GM12878 (cell line): ENCODE results near the gene SCD5. TPM values are rescaled to one million over a fixed set of nuclear protein-coding genes. Genes with fewer than 3 reads are reported as not detected.

Source experiments
- ATAC-seq: fragments of 200-7000 bp; cut with Tn5 transposase; 3 replicates; pipeline ENCODE4 v1.9.1; 2020; ENCODE audit warnings: mild to moderate bottlenecking, moderate library complexity
- BruUV-seq: library from RNA; stranded (reverse); fragments of 400-500 nt; replicated peaks from 2 replicates; lab custom pipeline; 2021; lab: Mats Ljungman, UMichigan
- CTCF ChIA-PET: fragments of 300-600 bp; sonication (Branson Sonifier 250); formaldehyde crosslinking; extraction: SDS; loops from one replicate; lab custom pipeline; 2021; ENCODE audit warnings: inconsistent platforms; lab: Yijun Ruan, JAX
- POLR2A ChIA-PET: fragments of 350-600 bp; formaldehyde crosslinking; extraction: SDS; loops from one replicate; lab custom pipeline; 2021; ENCODE audit warnings: inconsistent platforms; lab: Charles Lee
- RAD21 ChIA-PET: fragments of 300-600 bp; sonication (Branson Sonifier 250); formaldehyde crosslinking; loops from one replicate; lab custom pipeline; 2023; ENCODE audit warnings: antibody characterized with exemption; ENCODE audit not compliant: unreplicated experiment; lab: Charles Lee
- SMC1A ChIA-PET: fragments of 300-600 bp; sonication (Branson Sonifier 250); formaldehyde crosslinking; loops from one replicate; lab custom pipeline; 2023; ENCODE audit not compliant: unreplicated experiment, uncharacterized antibody; lab: Charles Lee
- DNase-seq: peaks from one replicate; pipeline ENCODE4 v3.0.0-alpha.2; 2011; ENCODE audit warnings: low read depth, low spot score
- FAIRE-seq: peaks from 3 replicates; lab custom pipeline; 2011; peaks lifted over from hg19 to GRCh38; lab: Jason Lieb, UNC
- H2AFZ ChIP-seq: 2 replicates; pipeline ENCODE4 v1.6.0; 2011; ENCODE audit warnings: low read depth, low read length, control low read depth; ENCODE audit not compliant: control insufficient read depth
- H3K27ac ChIP-seq: 2 replicates; pipeline ENCODE4 v1.5.1; 2011; ENCODE audit warnings: control low read depth; ENCODE audit not compliant: control insufficient read depth, insufficient read depth
- H3K27me3 ChIP-seq, 2 experiments: replicated peaks in 1 of 2; 2 replicates each; pipeline versions ENCODE4 v1.6.0 to v1.6.1; 2011; ENCODE audit warnings: low read length in 1 of 2; ENCODE audit not compliant: control insufficient read depth in 2 of 2, insufficient read depth in 2 of 2
- H3K36me3 ChIP-seq, 2 experiments: 2 replicates each; pipeline ENCODE4 v1.5.1; 2011; ENCODE audit warnings: low read length in 1 of 2; ENCODE audit not compliant: control insufficient read depth in 2 of 2, insufficient read depth in 2 of 2
- H3K4me1 ChIP-seq: 2 replicates; pipeline ENCODE4 v1.6.1; 2011; ENCODE audit warnings: mild to moderate bottlenecking, low read length, moderate library complexity, mixed read lengths; ENCODE audit not compliant: control insufficient read depth, insufficient read depth
- H3K4me2 ChIP-seq: 2 replicates; pipeline ENCODE4 v1.6.0; 2011; ENCODE audit warnings: control low read depth; ENCODE audit not compliant: control insufficient read depth, insufficient read depth
- H3K4me3 ChIP-seq: fragments of 200-600 bp; sonication (generic); 2 replicates; pipeline ENCODE4 v1.5.1; 2016
- H3K79me2 ChIP-seq: 2 replicates; pipeline ENCODE4 v1.6.0; 2011; ENCODE audit warnings: low read length; ENCODE audit not compliant: control insufficient read depth, insufficient read depth
- H3K9ac ChIP-seq: 2 replicates; pipeline ENCODE4 v1.8.0; 2011; ENCODE audit warnings: low read length, control low read depth, mixed read lengths; ENCODE audit not compliant: control insufficient read depth, insufficient read depth
- H3K9me3 ChIP-seq: replicated peaks from 3 replicates; pipeline ENCODE4 v1.5.1; 2011; ENCODE audit warnings: mild to moderate bottlenecking, low read length; ENCODE audit not compliant: control insufficient read depth, insufficient read depth
- H4K20me1 ChIP-seq: 2 replicates; pipeline ENCODE4 v1.6.0; 2011; ENCODE audit not compliant: control insufficient read depth, insufficient read depth
- BMI1 ChIP-seq: fragments of 450-650 bp; IDR thresholded peaks from 2 replicates; pipeline ENCODE4 v1.6.1; 2016; ENCODE audit warnings: mild to moderate bottlenecking, moderate library complexity, borderline replicate concordance
- IRF4 ChIP-seq: IDR thresholded peaks from 2 replicates; pipeline ENCODE4 v1.6.1; 2011; ENCODE audit warnings: low read depth, low read length
- RFX5 ChIP-seq: IDR thresholded peaks from 2 replicates; pipeline ENCODE4 v1.6.1; 2011; ENCODE audit warnings: low read depth, low read length, improper control_type of control experiment
- RUNX3 ChIP-seq: IDR thresholded peaks from 2 replicates; pipeline ENCODE4 v1.6.1; 2012; ENCODE audit warnings: low read length, inconsistent platforms
- SMC3 ChIP-seq: IDR thresholded peaks from 2 replicates; pipeline ENCODE4 v1.6.1; 2011; ENCODE audit warnings: low read length, improper control_type of control experiment, borderline replicate concordance
- SP1 ChIP-seq: IDR thresholded peaks from one replicate; pipeline ENCODE4 v1.6.1; 2011; ENCODE audit warnings: low read depth, low read length
- SUPT20H ChIP-seq: IDR thresholded peaks from 2 replicates; pipeline ENCODE4 v1.6.1; 2011; ENCODE audit warnings: low read depth, mild to moderate bottlenecking, low read length, moderate library complexity, borderline replicate concordance; ENCODE audit not compliant: control insufficient read depth
- ZNF384 ChIP-seq: IDR thresholded peaks from 2 replicates; pipeline ENCODE4 v1.6.1; 2012; ENCODE audit warnings: low read depth, mild to moderate bottlenecking, low read length, improper control_type of control experiment, borderline replicate concordance
- ZNF592 ChIP-seq: fragments of 450-650 bp; IDR thresholded peaks from 2 replicates; pipeline ENCODE4 v1.6.1; 2017; ENCODE audit warnings: mild to moderate bottlenecking, moderate library complexity
- WGBS: methylation state at CpG from one replicate; pipeline ENCODE4 v1.1.6; 2016; ENCODE audit warnings: low lambda C conversion rate; ENCODE audit not compliant: insufficient replicate concordance, insufficient coverage; ENCODE audit errors: missing lambda C conversion rate; 5-methylcytosine and 5-hydroxymethylcytosine counted together
- in situ Hi-C: fragments of 300-500 bp; cut with MboI; formaldehyde crosslinking; loops from 9 replicates; pipeline ENCODE4 v1.14.3; 2018; ENCODE audit warnings: mixed read lengths
- intact Hi-C: fragments of 100-400 bp; cut with micrococcal nuclease; formaldehyde crosslinking; loops from one replicate; pipeline ENCODE4 v1.14.2; 2022; ENCODE audit not compliant: unreplicated experiment
- polyA plus RNA-seq, 11 experiments: library from polyadenylated mRNA; depleted of rRNA in 4 of 11; unstranded in 6 of 11; stranded (reverse) in 5 of 11; fragments of >200 nt; fragmentation: Nextera tagmentation in 4 of 11; fragmentation: Illumina TruSeq in 1 of 11; extraction: Ambion mirVana in 4 of 11; extraction: Trizol in 1 of 11; gene quantifications; 1 replicate in 1 of 11; 2 replicates in 10 of 11; pipeline versions ENCODE4 v1.2.1 to v1.2.3, GENCODE V29; 2011 to 2016; ENCODE audit warnings: inconsistent platforms in 2 of 11, missing spikeins in 2 of 11, low read depth in 1 of 11
- total RNA-seq, 4 experiments: library from RNA; depleted of rRNA in 3 of 4; stranded (reverse); fragments of >200 nt in 3 of 4; fragmentation: Illumina TruSeq in 1 of 4; extraction: Trizol in 1 of 4; gene quantifications; 2 replicates each; pipeline versions ENCODE4 v1.2.1 to v1.2.3, GENCODE V29; 2013 to 2021
- TF ChIP-seq, protein P1 (sequence below): IDR thresholded peaks from 2 replicates; pipeline ENCODE4 v1.6.1; 2011; ENCODE audit warnings: borderline replicate concordance, low read depth, mild to moderate bottlenecking, moderate library complexity, mixed read lengths, low read length; ENCODE audit not compliant: insufficient read depth; ENCODE audit errors: extremely low read length
- TF ChIP-seq, protein P2 (sequence below): fragments of 450-650 bp; IDR thresholded peaks from 2 replicates; pipeline ENCODE4 v1.6.1; 2017; ENCODE audit warnings: mild to moderate bottlenecking

SCD5 gene
- total and polyA plus RNA-seq, 10 of the 15 experiments (the other 5 are each of a cell fraction or from before 2014, with no cell fraction given): 2.4 to 15.0 (median 4.2) TPM

GRCh38 chr4:82691431-82691830 lies 107.2 kb downstream of the SCD5 start (continued):
- no peak for TF ChIP-seq SUPT20H
- no peak for TF ChIP-seq IRF4
- TF ChIP-seq, protein P1, sequence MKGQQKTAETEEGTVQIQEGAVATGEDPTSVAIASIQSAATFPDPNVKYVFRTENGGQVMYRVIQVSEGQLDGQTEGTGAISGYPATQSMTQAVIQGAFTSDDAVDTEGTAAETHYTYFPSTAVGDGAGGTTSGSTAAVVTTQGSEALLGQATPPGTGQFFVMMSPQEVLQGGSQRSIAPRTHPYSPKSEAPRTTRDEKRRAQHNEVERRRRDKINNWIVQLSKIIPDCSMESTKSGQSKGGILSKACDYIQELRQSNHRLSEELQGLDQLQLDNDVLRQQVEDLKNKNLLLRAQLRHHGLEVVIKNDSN: no peak
- TF ChIP-seq SP1: no peak
- TF ChIP-seq BMI1: no peak
- TF ChIP-seq, protein P2, sequence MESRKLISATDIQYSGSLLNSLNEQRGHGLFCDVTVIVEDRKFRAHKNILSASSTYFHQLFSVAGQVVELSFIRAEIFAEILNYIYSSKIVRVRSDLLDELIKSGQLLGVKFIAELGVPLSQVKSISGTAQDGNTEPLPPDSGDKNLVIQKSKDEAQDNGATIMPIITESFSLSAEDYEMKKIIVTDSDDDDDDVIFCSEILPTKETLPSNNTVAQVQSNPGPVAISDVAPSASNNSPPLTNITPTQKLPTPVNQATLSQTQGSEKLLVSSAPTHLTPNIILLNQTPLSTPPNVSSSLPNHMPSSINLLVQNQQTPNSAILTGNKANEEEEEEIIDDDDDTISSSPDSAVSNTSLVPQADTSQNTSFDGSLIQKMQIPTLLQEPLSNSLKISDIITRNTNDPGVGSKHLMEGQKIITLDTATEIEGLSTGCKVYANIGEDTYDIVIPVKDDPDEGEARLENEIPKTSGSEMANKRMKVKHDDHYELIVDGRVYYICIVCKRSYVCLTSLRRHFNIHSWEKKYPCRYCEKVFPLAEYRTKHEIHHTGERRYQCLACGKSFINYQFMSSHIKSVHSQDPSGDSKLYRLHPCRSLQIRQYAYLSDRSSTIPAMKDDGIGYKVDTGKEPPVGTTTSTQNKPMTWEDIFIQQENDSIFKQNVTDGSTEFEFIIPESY: no peak
- TF ChIP-seq ZNF384: no peak
- TF ChIP-seq, all 136 proteins: peak for 0

DNA sequence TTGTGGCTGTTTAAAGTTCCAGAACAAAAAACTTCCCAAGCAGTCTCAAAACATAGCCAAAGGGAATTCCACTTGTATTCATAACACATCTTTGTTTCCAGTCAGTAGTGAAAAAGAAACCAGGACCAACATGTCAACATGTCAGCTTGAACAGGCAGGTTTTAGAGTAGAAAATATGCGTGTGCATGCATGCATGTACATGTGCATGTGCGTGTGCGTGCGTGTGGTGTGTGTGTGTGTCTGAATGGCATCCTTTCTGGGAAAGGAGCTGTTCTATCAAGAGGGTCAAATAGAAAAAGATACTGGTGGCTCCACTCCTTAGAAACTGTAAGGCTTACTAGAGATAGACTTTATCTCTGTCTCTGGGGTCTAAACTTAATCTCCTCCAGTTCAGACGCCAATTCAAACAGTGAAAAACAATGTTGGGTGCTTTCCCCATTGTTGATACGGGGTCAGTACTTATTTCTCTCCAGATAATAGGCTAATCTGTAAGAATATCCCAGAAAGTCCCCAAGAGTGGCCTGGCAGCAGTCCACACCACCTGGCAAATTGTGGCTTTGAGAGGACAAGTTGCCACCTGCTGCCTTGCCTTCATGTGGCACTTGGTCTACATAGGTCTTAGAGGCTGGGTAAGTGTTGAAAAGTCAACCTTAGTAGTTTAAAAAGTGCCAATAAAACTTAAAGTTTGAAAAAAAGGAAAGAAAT lies 110.4 kb downstream of the SCD5 start:
- ChIA-PET POLR2A (no interaction called here), SMC1A (interaction anchor here (0.7 kb wide), 1 partner anchor 50 kb away, joined by 5 read pairs; no protein-coding TSS in a partner anchor), RAD21 (interaction anchor here (0.6 kb wide), 1 partner anchor 22 kb away, joined by 4 read pairs; no protein-coding TSS in a partner anchor), CTCF (no interaction called here)
- no TSS peak for BruUV-seq
- H3K27me3 ChIP-seq: no peaks in the 10 kb centered on the region
- ATAC-seq (peak; percentile 75), FAIRE-seq (no peak), DNase-seq (peak; percentile 7)
- H3K79me2 ChIP-seq: no peaks in the 10 kb centered on the region
- intact Hi-C loops: no loop called here
- no peak overlapping the region for H2AFZ ChIP-seq
- no peaks in the 10 kb centered on the region for H3K36me3 ChIP-seq
- H4K20me1 ChIP-seq: no peaks in the 10 kb centered on the region
- in situ Hi-C loops: no loop called here
- H3K9ac ChIP-seq: no peak overlapping the region
- 42% methylated on average over 6 of the region's 6 CpGs for WGBS
- H3K27ac ChIP-seq: no peak overlapping the region
- no peaks in the 10 kb centered on the region for H3K4me1 ChIP-seq
- no peak for TF ChIP-seq RFX5
- no peak for TF ChIP-seq ZNF592
- no peak for TF ChIP-seq SMC3
- no peak for TF ChIP-seq RUNX3
- H3K4me2 ChIP-seq: no peak overlapping the region
- no peaks in the 10 kb centered on the region for H3K9me3 ChIP-seq
- H3K4me3 ChIP-seq: no peak overlapping the region
